GM23338 (cell line): ENCODE data around the gene FAM78B. TPM values are rescaled to one million over a fixed set of nuclear protein-coding genes. Genes with fewer than 3 reads are reported as not detected.
A peak's percentile ranks its signal among the peaks of the same experiment; 100 is the strongest.

ENCODE experiments used
- ATAC-seq: fragments of 200-7000 bp; cut with Tn5 transposase; 3 replicates; pipeline ENCODE4 v1.9.1; 2020
- DNase-seq: peaks from one replicate; pipeline ENCODE4 v3.0.0-alpha.2; 2015; ENCODE audit warnings: low spot score
- H2AFZ ChIP-seq: fragments of 200-600 bp; sonication (generic); 2 replicates; pipeline ENCODE4 v1.8.0; 2016; ENCODE audit warnings: antibody characterized with exemption, mild to moderate bottlenecking, moderate library complexity
- H3F3A ChIP-seq: fragments of 200-600 bp; sonication (generic); replicated peaks from 2 replicates; pipeline ENCODE4 v1.8.0; 2017; ENCODE audit warnings: antibody characterized with exemption, mixed run types, low read depth
- H3K27ac ChIP-seq: fragments of 200-600 bp; sonication (generic); 2 replicates; pipeline ENCODE4 v1.6.1; 2016; ENCODE audit warnings: low read depth
- H3K27me3 ChIP-seq: fragments of 200-600 bp; sonication (generic); 2 replicates; pipeline ENCODE4 v1.8.0; 2016; ENCODE audit warnings: mild to moderate bottlenecking, mixed run types, moderate library complexity; ENCODE audit not compliant: insufficient read depth
- H3K36me3 ChIP-seq: fragments of 200-600 bp; sonication (generic); 2 replicates; pipeline ENCODE4 v1.8.0; 2016; ENCODE audit warnings: mild to moderate bottlenecking; ENCODE audit not compliant: insufficient read depth
- H3K4me1 ChIP-seq: fragments of 200-600 bp; sonication (generic); 2 replicates; pipeline ENCODE4 v1.8.0; 2016; ENCODE audit warnings: mild to moderate bottlenecking, moderate library complexity; ENCODE audit not compliant: insufficient read depth
- H3K4me2 ChIP-seq: fragments of 200-600 bp; sonication (generic); 2 replicates; pipeline ENCODE4 v1.7.1; 2017; ENCODE audit warnings: mixed run types
- H3K4me3 ChIP-seq: fragments of 200-600 bp; sonication (generic); 2 replicates; pipeline ENCODE4 v1.6.1; 2016; ENCODE audit warnings: mixed run types
- H3K79me2 ChIP-seq: fragments of 200-600 bp; sonication (generic); replicated peaks from 2 replicates; pipeline ENCODE4 v1.8.0; 2017; ENCODE audit warnings: mild to moderate bottlenecking; ENCODE audit not compliant: insufficient read depth
- H3K9me2 ChIP-seq: fragments of 200-600 bp; sonication (generic); 2 replicates; pipeline ENCODE4 v1.8.0; 2017; ENCODE audit not compliant: insufficient read depth
- H4K20me1 ChIP-seq: fragments of 200-600 bp; sonication (generic); replicated peaks from 2 replicates; pipeline ENCODE4 v1.8.0; 2017; ENCODE audit warnings: mild to moderate bottlenecking; ENCODE audit not compliant: insufficient read depth
- H3K27ac Mint-ChIP-seq: 2 replicates; pipeline ENCODE4 v1.8.0; 2020; ENCODE audit warnings: inconsistent platforms, mild to moderate bottlenecking, moderate library complexity, mixed read lengths
- H3K27me3 Mint-ChIP-seq: 3 replicates; pipeline ENCODE4 v1.8.0; 2022; ENCODE audit warnings: low read depth, mild to moderate bottlenecking, moderate library complexity, mixed read lengths, inconsistent platforms; ENCODE audit not compliant: insufficient read depth, poor library complexity
- H3K36me3 Mint-ChIP-seq: 3 replicates; pipeline ENCODE4 v1.8.0; 2021; ENCODE audit warnings: low read depth, mild to moderate bottlenecking, inconsistent platforms, moderate library complexity, mixed read lengths
- H3K4me1 Mint-ChIP-seq: 3 replicates; pipeline ENCODE4 v1.8.0; 2020; ENCODE audit warnings: mild to moderate bottlenecking, inconsistent platforms, mixed read lengths
- H3K4me3 Mint-ChIP-seq: 3 replicates; pipeline ENCODE4 v1.8.0; 2021; ENCODE audit warnings: moderate library complexity, mild to moderate bottlenecking, inconsistent platforms, mixed read lengths
- H3K9me3 Mint-ChIP-seq: 3 replicates; pipeline ENCODE4 v1.8.0; 2020; ENCODE audit warnings: moderate library complexity, mild to moderate bottlenecking, inconsistent platforms, mixed read lengths
- CREB1 ChIP-seq: fragments of 250-450 bp; sonication (Bioruptor Pico); IDR thresholded peaks from 2 replicates; pipeline ENCODE4 v1.5.0; 2020; ENCODE audit warnings: low read depth, mild to moderate bottlenecking, moderate library complexity
- EZH2 ChIP-seq: fragments of 200-600 bp; sonication (generic); IDR thresholded peaks from one replicate; pipeline ENCODE4 v1.8.0; 2017; ENCODE audit warnings: antibody characterized with exemption, mild to moderate bottlenecking, low read depth; ENCODE audit not compliant: unreplicated experiment
- EZH2phosphoT487 ChIP-seq: fragments of 200-600 bp; sonication (generic); IDR thresholded peaks from one replicate; pipeline ENCODE4 v1.8.1; 2018; ENCODE audit warnings: antibody characterized with exemption; ENCODE audit not compliant: unreplicated experiment
- POLR2AphosphoS5 ChIP-seq: IDR thresholded peaks from 2 replicates; pipeline ENCODE4 v1.6.1; 2016; ENCODE audit warnings: antibody characterized with exemption, low read depth
- STAT1 ChIP-seq: IDR thresholded peaks from one replicate; pipeline ENCODE4 v1.6.1; 2016; ENCODE audit warnings: antibody characterized with exemption; ENCODE audit not compliant: unreplicated experiment
- ZNF331 ChIP-seq: fragments of 250-450 bp; sonication (Bioruptor Pico); IDR thresholded peaks from 2 replicates; pipeline ENCODE4 v1.5.0; 2020; ENCODE audit warnings: low read depth, mild to moderate bottlenecking, moderate library complexity
- polyA plus RNA-seq: library from polyadenylated mRNA; unstranded; fragments of >200 nt; fragmentation: Nextera tagmentation; extraction: Ambion mirVana; gene quantifications from 2 replicates; pipeline ENCODE4 v1.2.1, GENCODE V29; 2016
- total RNA-seq: library from RNA; depleted of rRNA; stranded (reverse); fragments of >200 nt; shearing (Covaris generic); gene quantifications from 2 replicates; pipeline ENCODE4 v1.2.3, GENCODE V29; 2014
- TF ChIP-seq, protein P1 (sequence below): IDR thresholded peaks from one replicate; pipeline ENCODE4 v1.6.1; 2018; ENCODE audit warnings: antibody characterized with exemption; ENCODE audit not compliant: unreplicated experiment
- TF ChIP-seq, protein P2 (sequence below), 2 experiments: fragments of 200-600 bp in 1 of 2; sonication (generic) in 1 of 2; conservative IDR thresholded peaks; 2 replicates each; pipeline versions ENCODE4 v1.5.1 to v1.6.1; 2016 to 2017; ENCODE audit warnings: antibody characterized with exemption in 2 of 2, low read depth in 2 of 2, mild to moderate bottlenecking in 2 of 2, moderate library complexity in 1 of 2
- TF ChIP-seq, protein P3 (sequence below): IDR thresholded peaks from 2 replicates; pipeline ENCODE4 v1.6.1; 2016; ENCODE audit warnings: antibody characterized with exemption

The FAM78B gene
- total and polyA plus RNA-seq, 2 experiments from 2014 or later: 1.6 to 4.6 TPM

DNA sequence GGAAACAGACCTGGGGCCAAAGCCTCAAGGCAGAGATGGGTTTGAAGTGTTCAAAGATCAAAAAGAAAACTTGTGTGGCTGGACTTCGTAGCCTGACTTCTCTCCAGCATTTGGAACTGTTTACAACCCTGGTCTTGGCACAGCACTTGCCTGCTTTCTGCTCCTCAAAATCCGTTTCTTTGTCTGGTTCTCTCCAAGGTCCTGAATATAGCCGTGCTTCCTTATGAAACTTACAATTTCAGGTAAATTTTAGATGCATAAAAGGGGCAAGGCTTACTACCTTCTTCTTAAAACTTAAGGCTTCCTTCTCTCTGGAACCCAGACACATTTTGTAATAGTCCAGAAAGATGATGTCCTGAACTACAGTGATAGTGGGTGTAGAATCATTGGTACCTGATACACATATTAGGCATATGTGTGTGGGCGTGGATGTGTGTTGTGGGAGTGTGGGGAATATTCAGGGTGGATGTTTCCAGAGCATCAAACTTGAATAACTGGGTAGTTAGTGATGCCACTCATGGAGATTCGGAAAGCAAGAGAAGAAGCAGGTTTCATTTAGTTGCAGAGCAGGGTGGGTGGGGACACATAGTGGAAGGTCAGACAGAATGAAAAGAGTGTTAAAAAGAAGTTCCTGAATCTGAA lies 26.4 kb upstream of the FAM78B start:
- H3K36me3 ChIP-seq: no peaks in the 10 kb centered on the region
- H3K4me1 ChIP-seq: no peaks in the 10 kb centered on the region
- no peak overlapping the region for H3K4me3 ChIP-seq
- Mint-ChIP-seq H3K36me3 (no peaks in the 10 kb centered on the region), H3K9me3 (no peaks in the 10 kb centered on the region), H3K27me3 (peaks cover 2% of the 10 kb centered on the region), H3K4me1 (peaks cover 4% of the 10 kb centered on the region; the same call in 2 of the 3 replicates), H3K4me3 (no peak overlapping the region), H3K27ac (no peak overlapping the region)
- no peaks in the 10 kb centered on the region for H3F3A ChIP-seq
- H3K79me2 ChIP-seq: no peaks in the 10 kb centered on the region
- H3K27me3 ChIP-seq: no peaks in the 10 kb centered on the region
- ATAC-seq (no peak), DNase-seq (peak; percentile 34)
- no peak overlapping the region for H2AFZ ChIP-seq
- no peak overlapping the region for H3K27ac ChIP-seq
- H3K4me2 ChIP-seq: no peak overlapping the region
- no peak for TF ChIP-seq ZNF331 (CRISPR knock-in tag)
- TF ChIP-seq, protein P1, sequence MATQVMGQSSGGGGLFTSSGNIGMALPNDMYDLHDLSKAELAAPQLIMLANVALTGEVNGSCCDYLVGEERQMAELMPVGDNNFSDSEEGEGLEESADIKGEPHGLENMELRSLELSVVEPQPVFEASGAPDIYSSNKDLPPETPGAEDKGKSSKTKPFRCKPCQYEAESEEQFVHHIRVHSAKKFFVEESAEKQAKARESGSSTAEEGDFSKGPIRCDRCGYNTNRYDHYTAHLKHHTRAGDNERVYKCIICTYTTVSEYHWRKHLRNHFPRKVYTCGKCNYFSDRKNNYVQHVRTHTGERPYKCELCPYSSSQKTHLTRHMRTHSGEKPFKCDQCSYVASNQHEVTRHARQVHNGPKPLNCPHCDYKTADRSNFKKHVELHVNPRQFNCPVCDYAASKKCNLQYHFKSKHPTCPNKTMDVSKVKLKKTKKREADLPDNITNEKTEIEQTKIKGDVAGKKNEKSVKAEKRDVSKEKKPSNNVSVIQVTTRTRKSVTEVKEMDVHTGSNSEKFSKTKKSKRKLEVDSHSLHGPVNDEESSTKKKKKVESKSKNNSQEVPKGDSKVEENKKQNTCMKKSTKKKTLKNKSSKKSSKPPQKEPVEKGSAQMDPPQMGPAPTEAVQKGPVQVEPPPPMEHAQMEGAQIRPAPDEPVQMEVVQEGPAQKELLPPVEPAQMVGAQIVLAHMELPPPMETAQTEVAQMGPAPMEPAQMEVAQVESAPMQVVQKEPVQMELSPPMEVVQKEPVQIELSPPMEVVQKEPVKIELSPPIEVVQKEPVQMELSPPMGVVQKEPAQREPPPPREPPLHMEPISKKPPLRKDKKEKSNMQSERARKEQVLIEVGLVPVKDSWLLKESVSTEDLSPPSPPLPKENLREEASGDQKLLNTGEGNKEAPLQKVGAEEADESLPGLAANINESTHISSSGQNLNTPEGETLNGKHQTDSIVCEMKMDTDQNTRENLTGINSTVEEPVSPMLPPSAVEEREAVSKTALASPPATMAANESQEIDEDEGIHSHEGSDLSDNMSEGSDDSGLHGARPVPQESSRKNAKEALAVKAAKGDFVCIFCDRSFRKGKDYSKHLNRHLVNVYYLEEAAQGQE: peak; percentile 69
- no peaks in the 10 kb centered on the region for H4K20me1 ChIP-seq
- H3K9me2 ChIP-seq: peaks cover 5% of the 10 kb centered on the region; the same call in 1 of the 2 replicates

DNA sequence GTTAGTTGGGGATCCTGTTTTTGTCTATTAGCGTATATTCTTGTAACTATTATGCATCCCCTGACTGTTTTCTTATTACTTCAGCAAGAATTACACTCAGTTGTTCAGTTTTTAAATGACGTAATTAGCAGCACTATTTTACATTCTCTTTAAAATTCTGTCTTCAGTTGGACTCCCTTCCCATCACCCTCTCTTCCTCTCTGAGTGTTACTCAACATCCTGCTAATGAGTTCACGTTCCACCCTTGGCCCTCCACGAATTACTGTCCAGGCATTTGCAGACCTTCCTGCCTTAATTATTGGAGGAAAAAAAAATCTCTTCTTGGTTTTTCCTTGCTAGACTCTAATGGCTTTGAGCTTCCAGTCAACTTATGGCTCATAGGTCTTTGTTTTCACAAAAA lies 23.6 kb upstream of the FAM78B start:
- Histone ChIP-seq H3K27me3 (no peaks in the 10 kb centered on the region), H2AFZ (no peak overlapping the region), H3K4me1 (0 out of 2 replicates have a peak, but pooled peaks cover under 1% of the 10 kb centered on the region), H3K79me2 (no peaks in the 10 kb centered on the region), H3K27ac (no peak overlapping the region), H3K4me3 (no peak overlapping the region), H3K4me2 (no peak overlapping the region), H3K36me3 (no peaks in the 10 kb centered on the region), H4K20me1 (no peaks in the 10 kb centered on the region), H3F3A (no peaks in the 10 kb centered on the region), H3K9me2 (0 out of 2 replicates have a peak, but pooled peaks cover 5% of the 10 kb centered on the region)
- H3K27me3 Mint-ChIP-seq: peaks cover 2% of the 10 kb centered on the region
- H3K36me3 Mint-ChIP-seq: no peaks in the 10 kb centered on the region
- no peaks in the 10 kb centered on the region for H3K9me3 Mint-ChIP-seq
- no peak for DNase-seq
- no peak for ATAC-seq
- peaks cover 4% of the 10 kb centered on the region; the same call in 2 of the 3 replicates for H3K4me1 Mint-ChIP-seq
- no peak for TF ChIP-seq EZH2
- TF ChIP-seq EZH2phosphoT487: no peak
- TF ChIP-seq, protein P2, sequence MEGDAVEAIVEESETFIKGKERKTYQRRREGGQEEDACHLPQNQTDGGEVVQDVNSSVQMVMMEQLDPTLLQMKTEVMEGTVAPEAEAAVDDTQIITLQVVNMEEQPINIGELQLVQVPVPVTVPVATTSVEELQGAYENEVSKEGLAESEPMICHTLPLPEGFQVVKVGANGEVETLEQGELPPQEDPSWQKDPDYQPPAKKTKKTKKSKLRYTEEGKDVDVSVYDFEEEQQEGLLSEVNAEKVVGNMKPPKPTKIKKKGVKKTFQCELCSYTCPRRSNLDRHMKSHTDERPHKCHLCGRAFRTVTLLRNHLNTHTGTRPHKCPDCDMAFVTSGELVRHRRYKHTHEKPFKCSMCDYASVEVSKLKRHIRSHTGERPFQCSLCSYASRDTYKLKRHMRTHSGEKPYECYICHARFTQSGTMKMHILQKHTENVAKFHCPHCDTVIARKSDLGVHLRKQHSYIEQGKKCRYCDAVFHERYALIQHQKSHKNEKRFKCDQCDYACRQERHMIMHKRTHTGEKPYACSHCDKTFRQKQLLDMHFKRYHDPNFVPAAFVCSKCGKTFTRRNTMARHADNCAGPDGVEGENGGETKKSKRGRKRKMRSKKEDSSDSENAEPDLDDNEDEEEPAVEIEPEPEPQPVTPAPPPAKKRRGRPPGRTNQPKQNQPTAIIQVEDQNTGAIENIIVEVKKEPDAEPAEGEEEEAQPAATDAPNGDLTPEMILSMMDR (conservative IDR thresholded peaks at IDR 0.05; ENCODE audit: low read depth in 2 of 2): no peak
- TF ChIP-seq STAT1: no peak
- no peak for TF ChIP-seq ZNF331 (CRISPR knock-in tag)
- TF ChIP-seq CREB1 (CRISPR knock-in tag): no peak
- TF ChIP-seq, protein P3, sequence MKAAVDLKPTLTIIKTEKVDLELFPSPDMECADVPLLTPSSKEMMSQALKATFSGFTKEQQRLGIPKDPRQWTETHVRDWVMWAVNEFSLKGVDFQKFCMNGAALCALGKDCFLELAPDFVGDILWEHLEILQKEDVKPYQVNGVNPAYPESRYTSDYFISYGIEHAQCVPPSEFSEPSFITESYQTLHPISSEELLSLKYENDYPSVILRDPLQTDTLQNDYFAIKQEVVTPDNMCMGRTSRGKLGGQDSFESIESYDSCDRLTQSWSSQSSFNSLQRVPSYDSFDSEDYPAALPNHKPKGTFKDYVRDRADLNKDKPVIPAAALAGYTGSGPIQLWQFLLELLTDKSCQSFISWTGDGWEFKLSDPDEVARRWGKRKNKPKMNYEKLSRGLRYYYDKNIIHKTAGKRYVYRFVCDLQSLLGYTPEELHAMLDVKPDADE: no peak
- TF ChIP-seq POLR2AphosphoS5: no peak
- H3K4me3 Mint-ChIP-seq: no peak overlapping the region
- H3K27ac Mint-ChIP-seq: no peak overlapping the region
